MM.1S (cell line): ENCODE results near the gene SEMA6A.

Experiments
- EZH2phosphoT487 ChIP-seq: fragments of 300-600 bp; sonication (generic); IDR thresholded peaks from 2 replicates; pipeline ENCODE4 v1.6.1; 2018; ENCODE audit warnings: antibody characterized with exemption, low read length
- TF ChIP-seq, protein P1 (sequence below): fragments of 300-600 bp; sonication (generic); IDR thresholded peaks from 2 replicates; pipeline ENCODE4 v1.5.1; 2016; ENCODE audit warnings: antibody characterized with exemption, low read length, mixed read lengths

DNA sequence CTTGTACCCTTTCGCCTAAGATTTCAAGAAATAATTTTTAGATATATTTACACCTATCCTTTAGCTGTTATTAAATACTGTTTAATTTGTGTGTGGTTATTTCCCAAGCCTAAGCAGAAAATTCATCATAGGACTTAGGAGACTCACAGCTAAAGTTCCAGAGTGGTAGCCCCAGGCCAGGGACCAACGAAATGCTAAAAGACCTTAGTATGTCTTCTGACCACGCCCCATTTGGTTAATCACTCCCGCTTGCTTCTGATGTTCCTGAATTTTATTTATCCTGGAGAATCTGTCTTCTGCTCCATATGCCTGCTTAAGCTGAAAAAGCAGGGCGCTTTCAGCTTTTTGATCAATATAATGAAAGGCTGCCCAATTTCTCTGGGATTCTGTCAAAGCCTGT lies 18.7 kb upstream of the SEMA6A start:
- no peak for TF ChIP-seq EZH2phosphoT487
- TF ChIP-seq, protein P1, sequence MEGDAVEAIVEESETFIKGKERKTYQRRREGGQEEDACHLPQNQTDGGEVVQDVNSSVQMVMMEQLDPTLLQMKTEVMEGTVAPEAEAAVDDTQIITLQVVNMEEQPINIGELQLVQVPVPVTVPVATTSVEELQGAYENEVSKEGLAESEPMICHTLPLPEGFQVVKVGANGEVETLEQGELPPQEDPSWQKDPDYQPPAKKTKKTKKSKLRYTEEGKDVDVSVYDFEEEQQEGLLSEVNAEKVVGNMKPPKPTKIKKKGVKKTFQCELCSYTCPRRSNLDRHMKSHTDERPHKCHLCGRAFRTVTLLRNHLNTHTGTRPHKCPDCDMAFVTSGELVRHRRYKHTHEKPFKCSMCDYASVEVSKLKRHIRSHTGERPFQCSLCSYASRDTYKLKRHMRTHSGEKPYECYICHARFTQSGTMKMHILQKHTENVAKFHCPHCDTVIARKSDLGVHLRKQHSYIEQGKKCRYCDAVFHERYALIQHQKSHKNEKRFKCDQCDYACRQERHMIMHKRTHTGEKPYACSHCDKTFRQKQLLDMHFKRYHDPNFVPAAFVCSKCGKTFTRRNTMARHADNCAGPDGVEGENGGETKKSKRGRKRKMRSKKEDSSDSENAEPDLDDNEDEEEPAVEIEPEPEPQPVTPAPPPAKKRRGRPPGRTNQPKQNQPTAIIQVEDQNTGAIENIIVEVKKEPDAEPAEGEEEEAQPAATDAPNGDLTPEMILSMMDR: no peak
